Large intestine (tissue), 3 donors: ENCODE measurements around the gene IGFL3. TPM values are rescaled to one million over a fixed set of nuclear protein-coding genes. Genes with fewer than 3 reads are reported as not detected.

Experiments used
- DNase-seq, 2 donors: peaks; one replicate each; pipeline versions ENCODE4 v3.0.0 to v3.0.0-alpha.2; 2013
- H3K27ac ChIP-seq: one replicate; pipeline ENCODE4 v1.5.1; 2013; ENCODE audit warnings: low read length
- H3K27me3 ChIP-seq: 2 replicates; pipeline ENCODE4 v1.6.1; 2013; ENCODE audit warnings: low read length; ENCODE audit not compliant: control insufficient read depth, insufficient read depth
- H3K36me3 ChIP-seq: 2 replicates; pipeline ENCODE4 v1.6.1; 2013; ENCODE audit warnings: low read length; ENCODE audit not compliant: control insufficient read depth, insufficient read depth
- H3K4me1 ChIP-seq: one replicate; pipeline ENCODE4 v1.6.1; 2013; ENCODE audit warnings: low read length; ENCODE audit not compliant: control insufficient read depth, insufficient read depth
- H3K4me3 ChIP-seq: one replicate; pipeline ENCODE4 v1.5.1; 2013; ENCODE audit warnings: low read length
- H3K9me3 ChIP-seq: one replicate; pipeline ENCODE4 v1.6.1; 2013; ENCODE audit warnings: mild to moderate bottlenecking, low read depth, low read length, moderate library complexity; ENCODE audit not compliant: control insufficient read depth
- WGBS: methylation state at CpG from one replicate; pipeline ENCODE4 v1.1.5; 2013; ENCODE audit warnings: low lambda C conversion rate; ENCODE audit not compliant: insufficient coverage; 5-methylcytosine and 5-hydroxymethylcytosine counted together
- polyA plus RNA-seq: library from polyadenylated mRNA; unstranded; fragments of 120-200 nt; gene quantifications from one replicate; pipeline ENCODE4 v1.2.1, GENCODE V29; 2013

IGFL3 gene
- polyA plus RNA-seq, 1 donor = not detected

GRCh38 chr19:46147166-46147740 is 22.8 kb upstream of the IGFL3 start:
- no CpG with 5 or more reads among the region's 8 CpGs for WGBS
- Histone ChIP-seq H3K36me3 (no peaks in the 10 kb centered on the region), H3K27ac (no peak overlapping the region), H3K9me3 (no peaks in the 10 kb centered on the region), H3K4me1 (peaks cover 14% of the 10 kb centered on the region), H3K27me3 (no peaks in the 10 kb centered on the region), H3K4me3 (no peak overlapping the region)
- no peak for DNase-seq

GRCh38 chr19:46144756-46145155 is 20.3 kb upstream of the IGFL3 start:
- Histone ChIP-seq H3K9me3 (no peaks in the 10 kb centered on the region), H3K4me3 (no peak overlapping the region), H3K27ac (no peak overlapping the region), H3K4me1 (peaks cover 14% of the 10 kb centered on the region), H3K27me3 (no peaks in the 10 kb centered on the region), H3K36me3 (no peaks in the 10 kb centered on the region)
- DNase-seq = peak in 1 of 2 donors; percentile 29
- 14% methylated on average over 1 of the region's 3 CpGs for WGBS

- WGBS = 100% methylated on average over 2 of the region's 4 CpGs
- H3K4me1 ChIP-seq = no peaks in the 10 kb centered on the region
- no peaks in the 10 kb centered on the region for H3K27me3 ChIP-seq
- DNase-seq = no peak
- H3K4me3 ChIP-seq = no peak overlapping the region
- no peak overlapping the region for H3K27ac ChIP-seq
- H3K9me3 ChIP-seq = no peaks in the 10 kb centered on the region
- H3K36me3 ChIP-seq = no peaks in the 10 kb centered on the region
These were observed 17.8 kb upstream of the IGFL3 start for GRCh38 chr19:46142294-46142693.

GRCh38 chr19:46141421-46141820 is 16.9 kb upstream of the IGFL3 start:
- no peaks in the 10 kb centered on the region for H3K27me3 ChIP-seq
- H3K4me1 ChIP-seq = no peaks in the 10 kb centered on the region
- WGBS = no CpG with 5 or more reads among the region's 1 CpG
- H3K4me3 ChIP-seq = no peak overlapping the region
- no peak for DNase-seq
- no peak overlapping the region for H3K27ac ChIP-seq
- H3K36me3 ChIP-seq = no peaks in the 10 kb centered on the region
- no peaks in the 10 kb centered on the region for H3K9me3 ChIP-seq

GRCh38 chr19:46137915-46138473 is 13.5 kb upstream of the IGFL3 start:
- Histone ChIP-seq H3K27me3 (no peaks in the 10 kb centered on the region), H3K27ac (no peak overlapping the region), H3K4me1 (no peaks in the 10 kb centered on the region), H3K36me3 (no peaks in the 10 kb centered on the region), H3K9me3 (no peaks in the 10 kb centered on the region), H3K4me3 (no peak overlapping the region)
- no CpG with 5 or more reads among the region's 4 CpGs for WGBS
- no peak for DNase-seq

GRCh38 chr19:46134527-46134926 is 10.0 kb upstream of the IGFL3 start:
- Histone ChIP-seq H3K4me3 (no peak overlapping the region), H3K27me3 (no peaks in the 10 kb centered on the region), H3K27ac (no peak overlapping the region), H3K4me1 (no peaks in the 10 kb centered on the region), H3K36me3 (no peaks in the 10 kb centered on the region), H3K9me3 (no peaks in the 10 kb centered on the region)
- DNase-seq = no peak

GRCh38 chr19:46133777-46134241 is 9.3 kb upstream of the IGFL3 start:
- H3K36me3 ChIP-seq = no peaks in the 10 kb centered on the region
- H3K4me1 ChIP-seq = no peaks in the 10 kb centered on the region
- no peaks in the 10 kb centered on the region for H3K27me3 ChIP-seq
- no peaks in the 10 kb centered on the region for H3K9me3 ChIP-seq
- no CpG with 5 or more reads among the region's 1 CpG for WGBS
- peak overlapping the region; percentile 12 for H3K27ac ChIP-seq
- H3K4me3 ChIP-seq = no peak overlapping the region
- no peak for DNase-seq

- Histone ChIP-seq H3K4me3 (no peak overlapping the region), H3K27me3 (no peaks in the 10 kb centered on the region), H3K9me3 (no peaks in the 10 kb centered on the region), H3K36me3 (no peaks in the 10 kb centered on the region), H3K27ac (no peak overlapping the region), H3K4me1 (no peaks in the 10 kb centered on the region)
- WGBS = no CpG with 5 or more reads among the region's 6 CpGs
- DNase-seq = peak in 1 of 2 donors; percentile 25
These were observed 8.7 kb upstream of the IGFL3 start for GRCh38 chr19:46133101-46133627.

GRCh38 chr19:46132508-46133100 is 8.1 kb upstream of the IGFL3 start:
- WGBS = 75% methylated on average over 3 of the region's 4 CpGs
- H3K9me3 ChIP-seq = no peaks in the 10 kb centered on the region
- H3K27ac ChIP-seq = no peak overlapping the region
- H3K4me1 ChIP-seq = no peaks in the 10 kb centered on the region
- DNase-seq = no peak
- no peaks in the 10 kb centered on the region for H3K27me3 ChIP-seq
- H3K4me3 ChIP-seq = no peak overlapping the region
- no peaks in the 10 kb centered on the region for H3K36me3 ChIP-seq

- WGBS = 100% methylated on average over 2 of the region's 10 CpGs
- H3K4me3 ChIP-seq = no peak overlapping the region
- DNase-seq = no peak
- H3K9me3 ChIP-seq = no peaks in the 10 kb centered on the region
- H3K27me3 ChIP-seq = peaks cover 4% of the 10 kb centered on the region
- no peaks in the 10 kb centered on the region for H3K4me1 ChIP-seq
- no peaks in the 10 kb centered on the region for H3K36me3 ChIP-seq
- no peak overlapping the region for H3K27ac ChIP-seq
These were observed 7.1 kb upstream of the IGFL3 start for GRCh38 chr19:46131485-46132143.
